SK-N-SH treated with all-trans-retinoic acid at 6 μM for 48 hours (cell line): Measurements from ENCODE around the gene SPINK4.

ENCODE experiments used
- ATAC-seq: fragments of 200-7000 bp; cut with Tn5 transposase; 3 replicates; pipeline ENCODE4 v1.9.1; 2020; ENCODE audit warnings: mild to moderate bottlenecking, moderate library complexity
- ARNTL ChIP-seq: fragments of 450-650 bp; formaldehyde crosslinking; IDR thresholded peaks from 2 replicates; pipeline ENCODE4 v1.5.0; 2020; ENCODE audit warnings: low read depth, mild to moderate bottlenecking, moderate library complexity, borderline replicate concordance
- BACH2 ChIP-seq: fragments of 250-450 bp; sonication (Bioruptor Pico); IDR thresholded peaks from 2 replicates; pipeline ENCODE4 v1.9.0; 2021; ENCODE audit warnings: mild to moderate bottlenecking, borderline replicate concordance
- ESRRG ChIP-seq: fragments of 250-450 bp; sonication (Bioruptor Pico); IDR thresholded peaks from 2 replicates; pipeline ENCODE4 v1.6.1; 2021; ENCODE audit warnings: mild to moderate bottlenecking
- GLIS3 ChIP-seq: fragments of 250-450 bp; sonication (Bioruptor Pico); IDR thresholded peaks from 2 replicates; pipeline ENCODE4 v1.5.0; 2020; ENCODE audit warnings: mild to moderate bottlenecking, moderate library complexity
- ISL1 ChIP-seq: fragments of 250-450 bp; sonication (Bioruptor Pico); IDR thresholded peaks from 2 replicates; pipeline ENCODE4 v2.1.2; 2022; ENCODE audit warnings: mild to moderate bottlenecking, moderate library complexity
- OSR1 ChIP-seq: fragments of 250-450 bp; sonication (Bioruptor Pico); IDR thresholded peaks from 2 replicates; pipeline ENCODE4 v1.8.0; 2022; ENCODE audit warnings: moderate library complexity, mild to moderate bottlenecking, inconsistent platforms
- PPARA ChIP-seq: fragments of 250-450 bp; sonication (Bioruptor Pico); IDR thresholded peaks from 2 replicates; pipeline ENCODE4 v1.5.0; 2020; ENCODE audit warnings: mild to moderate bottlenecking, borderline replicate concordance
- RARB ChIP-seq: fragments of 250-450 bp; sonication (Bioruptor Pico); IDR thresholded peaks from 2 replicates; pipeline ENCODE4 v1.8.0; 2021; ENCODE audit warnings: mild to moderate bottlenecking, moderate library complexity
- SNAI2 ChIP-seq: fragments of 250-450 bp; sonication (Bioruptor Pico); IDR thresholded peaks from 2 replicates; pipeline ENCODE4 v1.5.0; 2020; ENCODE audit warnings: mild to moderate bottlenecking, moderate library complexity
- TCF4 ChIP-seq: fragments of 250-450 bp; sonication (Bioruptor Pico); IDR thresholded peaks from 2 replicates; pipeline ENCODE4 v1.8.0; 2021; ENCODE audit warnings: mild to moderate bottlenecking, moderate library complexity, borderline replicate concordance
- TOX ChIP-seq: fragments of 250-450 bp; sonication (Bioruptor Pico); IDR thresholded peaks from 2 replicates; pipeline ENCODE4 v1.8.0; 2021; ENCODE audit warnings: mild to moderate bottlenecking, moderate library complexity, borderline replicate concordance
- ZC3H10 ChIP-seq: fragments of 250-450 bp; sonication (Bioruptor Pico); IDR thresholded peaks from 2 replicates; pipeline ENCODE4 v1.5.1; 2021; ENCODE audit warnings: mild to moderate bottlenecking, moderate library complexity
- ZFP3 ChIP-seq: fragments of 250-450 bp; sonication (Bioruptor Pico); IDR thresholded peaks from 2 replicates; pipeline ENCODE4 v1.5.0; 2020; ENCODE audit warnings: mild to moderate bottlenecking, moderate library complexity
- ZNF565 ChIP-seq: fragments of 450-650 bp; formaldehyde crosslinking; conservative IDR thresholded peaks from 2 replicates; pipeline ENCODE4 v1.5.0; 2020; ENCODE audit warnings: low read depth, mild to moderate bottlenecking, moderate library complexity
- ZNF70 ChIP-seq: fragments of 450-650 bp; formaldehyde crosslinking; IDR thresholded peaks from 2 replicates; pipeline ENCODE4 v1.5.0; 2020; ENCODE audit warnings: mild to moderate bottlenecking, moderate library complexity
- TF ChIP-seq, protein P1 (sequence below): fragments of 250-450 bp; sonication (Bioruptor Pico); IDR thresholded peaks from 2 replicates; pipeline ENCODE4 v1.5.0; 2020; ENCODE audit warnings: mild to moderate bottlenecking, moderate library complexity
- TF ChIP-seq, protein P2 (sequence below): fragments of 250-450 bp; sonication (Bioruptor Pico); IDR thresholded peaks from 2 replicates; pipeline ENCODE4 v1.5.1; 2020; ENCODE audit warnings: low read depth, mild to moderate bottlenecking, moderate library complexity
- TF ChIP-seq, protein P3 (sequence below): fragments of 250-450 bp; sonication (Bioruptor Pico); IDR thresholded peaks from 2 replicates; pipeline ENCODE4 v1.5.1; 2021; ENCODE audit warnings: mild to moderate bottlenecking, moderate library complexity
- TF ChIP-seq, protein P4 (sequence below): fragments of 250-450 bp; sonication (Bioruptor Pico); IDR thresholded peaks from 2 replicates; pipeline ENCODE4 v1.8.0; 2020; ENCODE audit warnings: mild to moderate bottlenecking, moderate library complexity, borderline replicate concordance

Gene SPINK4

DNA sequence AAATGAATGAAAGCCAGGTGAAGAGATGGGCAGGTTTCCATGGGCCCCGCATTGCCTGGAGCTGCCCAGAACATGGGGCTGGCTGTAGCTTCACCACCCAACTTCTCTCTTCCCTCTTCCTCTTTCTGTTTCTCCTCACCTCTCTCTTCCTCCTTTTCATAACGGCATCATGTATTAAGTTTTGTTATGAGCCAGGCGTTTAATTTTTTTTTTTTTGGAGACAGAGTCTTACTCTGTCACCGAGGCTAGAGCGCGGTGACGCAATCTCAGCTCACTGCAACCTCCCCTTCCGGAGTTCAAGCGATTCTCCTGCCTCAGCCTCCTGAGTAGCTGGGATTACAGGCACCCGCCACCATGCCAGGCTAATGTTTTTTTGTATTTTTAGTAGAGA is 13.0 kb upstream of the SPINK4 start:
- ATAC-seq: no peak
- TF ChIP-seq ESRRG (no peak), OSR1 (CRISPR knock-in tag) (no peak), ZNF70 (CRISPR knock-in tag) (no peak), TOX (CRISPR knock-in tag) (no peak), SNAI2 (CRISPR knock-in tag) (no peak)
- TF ChIP-seq, protein P1, sequence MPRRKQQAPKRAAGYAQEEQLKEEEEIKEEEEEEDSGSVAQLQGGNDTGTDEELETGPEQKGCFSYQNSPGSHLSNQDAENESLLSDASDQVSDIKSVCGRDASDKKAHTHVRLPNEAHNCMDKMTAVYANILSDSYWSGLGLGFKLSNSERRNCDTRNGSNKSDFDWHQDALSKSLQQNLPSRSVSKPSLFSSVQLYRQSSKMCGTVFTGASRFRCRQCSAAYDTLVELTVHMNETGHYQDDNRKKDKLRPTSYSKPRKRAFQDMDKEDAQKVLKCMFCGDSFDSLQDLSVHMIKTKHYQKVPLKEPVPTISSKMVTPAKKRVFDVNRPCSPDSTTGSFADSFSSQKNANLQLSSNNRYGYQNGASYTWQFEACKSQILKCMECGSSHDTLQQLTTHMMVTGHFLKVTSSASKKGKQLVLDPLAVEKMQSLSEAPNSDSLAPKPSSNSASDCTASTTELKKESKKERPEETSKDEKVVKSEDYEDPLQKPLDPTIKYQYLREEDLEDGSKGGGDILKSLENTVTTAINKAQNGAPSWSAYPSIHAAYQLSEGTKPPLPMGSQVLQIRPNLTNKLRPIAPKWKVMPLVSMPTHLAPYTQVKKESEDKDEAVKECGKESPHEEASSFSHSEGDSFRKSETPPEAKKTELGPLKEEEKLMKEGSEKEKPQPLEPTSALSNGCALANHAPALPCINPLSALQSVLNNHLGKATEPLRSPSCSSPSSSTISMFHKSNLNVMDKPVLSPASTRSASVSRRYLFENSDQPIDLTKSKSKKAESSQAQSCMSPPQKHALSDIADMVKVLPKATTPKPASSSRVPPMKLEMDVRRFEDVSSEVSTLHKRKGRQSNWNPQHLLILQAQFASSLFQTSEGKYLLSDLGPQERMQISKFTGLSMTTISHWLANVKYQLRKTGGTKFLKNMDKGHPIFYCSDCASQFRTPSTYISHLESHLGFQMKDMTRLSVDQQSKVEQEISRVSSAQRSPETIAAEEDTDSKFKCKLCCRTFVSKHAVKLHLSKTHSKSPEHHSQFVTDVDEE: no peak

DNA sequence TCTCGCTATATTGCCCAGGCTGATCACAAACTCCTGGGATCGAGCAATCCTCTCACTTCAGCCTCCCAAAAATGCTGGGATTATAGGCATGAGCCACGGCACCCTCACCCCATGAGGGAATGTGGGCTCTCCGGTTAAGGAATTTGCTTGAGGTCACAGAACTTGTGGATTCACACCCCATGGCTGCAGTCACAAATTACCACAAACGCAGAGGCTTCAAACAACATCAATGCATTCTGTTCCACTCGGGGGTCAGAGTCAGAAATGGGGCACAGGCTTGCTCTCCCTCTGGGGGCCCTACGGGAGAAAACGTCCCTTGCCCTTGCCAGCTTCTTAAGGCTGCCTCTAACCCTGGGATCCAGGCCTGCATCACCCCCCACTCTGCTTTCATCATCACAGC is 12.2 kb upstream of the SPINK4 start:
- no peak for ATAC-seq
- no peak for TF ChIP-seq SNAI2 (CRISPR knock-in tag)

DNA sequence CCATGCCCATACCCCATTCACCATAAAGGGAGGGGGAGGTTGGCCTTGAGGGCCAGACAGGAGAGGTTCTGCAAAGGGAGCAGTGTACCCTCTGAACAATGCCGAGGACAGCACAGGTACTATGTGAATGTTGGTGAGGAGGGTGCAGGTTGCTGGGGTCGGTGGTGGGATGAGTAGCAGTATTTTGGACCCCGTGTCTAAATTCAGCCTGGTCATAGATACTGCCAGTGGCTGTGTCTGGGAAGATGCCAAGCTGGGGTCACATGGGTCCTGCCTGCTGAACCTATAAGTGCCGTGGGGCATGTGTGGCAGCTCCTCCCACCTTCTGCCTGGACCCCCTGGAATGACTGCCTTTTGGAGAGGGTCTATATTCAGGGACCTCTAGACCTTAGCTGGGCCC is 11.4 kb upstream of the SPINK4 start:
- ATAC-seq: no peak
- TF ChIP-seq ZNF565 (CRISPR knock-in tag): no peak
- TF ChIP-seq, protein P2, sequence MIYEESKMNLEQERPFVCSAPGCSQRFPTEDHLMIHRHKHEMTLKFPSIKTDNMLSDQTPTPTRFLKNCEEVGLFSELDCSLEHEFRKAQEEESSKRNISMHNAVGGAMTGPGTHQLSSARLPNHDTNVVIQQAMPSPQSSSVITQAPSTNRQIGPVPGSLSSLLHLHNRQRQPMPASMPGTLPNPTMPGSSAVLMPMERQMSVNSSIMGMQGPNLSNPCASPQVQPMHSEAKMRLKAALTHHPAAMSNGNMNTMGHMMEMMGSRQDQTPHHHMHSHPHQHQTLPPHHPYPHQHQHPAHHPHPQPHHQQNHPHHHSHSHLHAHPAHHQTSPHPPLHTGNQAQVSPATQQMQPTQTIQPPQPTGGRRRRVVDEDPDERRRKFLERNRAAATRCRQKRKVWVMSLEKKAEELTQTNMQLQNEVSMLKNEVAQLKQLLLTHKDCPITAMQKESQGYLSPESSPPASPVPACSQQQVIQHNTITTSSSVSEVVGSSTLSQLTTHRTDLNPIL (CRISPR knock-in tag): no peak
- TF ChIP-seq, protein P3, sequence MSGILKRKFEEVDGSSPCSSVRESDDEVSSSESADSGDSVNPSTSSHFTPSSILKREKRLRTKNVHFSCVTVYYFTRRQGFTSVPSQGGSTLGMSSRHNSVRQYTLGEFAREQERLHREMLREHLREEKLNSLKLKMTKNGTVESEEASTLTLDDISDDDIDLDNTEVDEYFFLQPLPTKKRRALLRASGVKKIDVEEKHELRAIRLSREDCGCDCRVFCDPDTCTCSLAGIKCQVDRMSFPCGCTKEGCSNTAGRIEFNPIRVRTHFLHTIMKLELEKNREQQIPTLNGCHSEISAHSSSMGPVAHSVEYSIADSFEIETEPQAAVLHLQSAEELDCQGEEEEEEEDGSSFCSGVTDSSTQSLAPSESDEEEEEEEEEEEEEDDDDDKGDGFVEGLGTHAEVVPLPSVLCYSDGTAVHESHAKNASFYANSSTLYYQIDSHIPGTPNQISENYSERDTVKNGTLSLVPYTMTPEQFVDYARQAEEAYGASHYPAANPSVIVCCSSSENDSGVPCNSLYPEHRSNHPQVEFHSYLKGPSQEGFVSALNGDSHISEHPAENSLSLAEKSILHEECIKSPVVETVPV (CRISPR knock-in tag): no peak
- no peak for TF ChIP-seq GLIS3 (CRISPR knock-in tag)
- TF ChIP-seq ZC3H10 (CRISPR knock-in tag): no peak
- TF ChIP-seq, protein P4, sequence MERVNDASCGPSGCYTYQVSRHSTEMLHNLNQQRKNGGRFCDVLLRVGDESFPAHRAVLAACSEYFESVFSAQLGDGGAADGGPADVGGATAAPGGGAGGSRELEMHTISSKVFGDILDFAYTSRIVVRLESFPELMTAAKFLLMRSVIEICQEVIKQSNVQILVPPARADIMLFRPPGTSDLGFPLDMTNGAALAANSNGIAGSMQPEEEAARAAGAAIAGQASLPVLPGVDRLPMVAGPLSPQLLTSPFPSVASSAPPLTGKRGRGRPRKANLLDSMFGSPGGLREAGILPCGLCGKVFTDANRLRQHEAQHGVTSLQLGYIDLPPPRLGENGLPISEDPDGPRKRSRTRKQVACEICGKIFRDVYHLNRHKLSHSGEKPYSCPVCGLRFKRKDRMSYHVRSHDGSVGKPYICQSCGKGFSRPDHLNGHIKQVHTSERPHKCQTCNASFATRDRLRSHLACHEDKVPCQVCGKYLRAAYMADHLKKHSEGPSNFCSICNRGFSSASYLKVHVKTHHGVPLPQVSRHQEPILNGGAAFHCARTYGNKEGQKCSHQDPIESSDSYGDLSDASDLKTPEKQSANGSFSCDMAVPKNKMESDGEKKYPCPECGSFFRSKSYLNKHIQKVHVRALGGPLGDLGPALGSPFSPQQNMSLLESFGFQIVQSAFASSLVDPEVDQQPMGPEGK: no peak
- TF ChIP-seq ARNTL: no peak
- TF ChIP-seq ZFP3: no peak
- no peak for TF ChIP-seq RARB
- TF ChIP-seq TOX (CRISPR knock-in tag): no peak
- TF ChIP-seq ESRRG: no peak
- no peak for TF ChIP-seq BACH2 (CRISPR knock-in tag)
- no peak for TF ChIP-seq PPARA (CRISPR knock-in tag)
- TF ChIP-seq, protein P1: no peak
- no peak for TF ChIP-seq SNAI2 (CRISPR knock-in tag)
- TF ChIP-seq ISL1: no peak
- TF ChIP-seq TCF4 (CRISPR knock-in tag): no peak
